B cell (primary cell): ENCODE measurements around the gene SCAMP1. TPM values are rescaled to one million over a fixed set of nuclear protein-coding genes. Genes with fewer than 3 reads are reported as not detected.

Source experiments
- ATAC-seq: fragments of 200-7000 bp; cut with Tn5 transposase; one replicate; pipeline ENCODE4 v1.10.0; 2021; ENCODE audit warnings: low read depth, mild to moderate bottlenecking, moderate number of reproducible peaks, moderate library complexity
- CTCF ChIA-PET: fragments of 350-600 bp; sonication (Branson Sonifier 250); formaldehyde crosslinking; loops from one replicate; lab custom pipeline; 2021; ENCODE audit warnings: antibody characterized with exemption, inconsistent platforms; lab: Charles Lee
- POLR2A ChIA-PET: fragments of 350-600 bp; sonication (Branson Sonifier 250); formaldehyde crosslinking; loops from one replicate; lab custom pipeline; 2021; ENCODE audit warnings: antibody characterized with exemption; lab: Charles Lee
- DNase-seq: peaks from one replicate; pipeline ENCODE4 v3.0.0; 2013
- H2AFZ ChIP-seq: 2 replicates; pipeline ENCODE4 v1.6.1; 2012; ENCODE audit warnings: mild to moderate bottlenecking, low read depth, low read length; ENCODE audit not compliant: insufficient read depth, poor library complexity, severe bottlenecking
- H3K27ac ChIP-seq, 2 donors: 1 replicate in 1 of 2; 2 replicates in 1 of 2; pipeline ENCODE4 v1.5.1; 2012 to 2013; ENCODE audit warnings: low read length in 2 of 2, mild to moderate bottlenecking in 2 of 2, moderate library complexity in 1 of 2
- H3K27me3 ChIP-seq, 4 experiments: fragments of 200-600 bp in 1 of 4; sonication (generic) in 1 of 4; replicated peaks in 1 of 4; 1 replicate in 2 of 4; 2 replicates in 2 of 4; pipeline versions ENCODE4 v1.6.1 to v1.7.0; 2013 to 2016; ENCODE audit warnings: low read length in 3 of 4, mild to moderate bottlenecking in 2 of 4, mixed read lengths in 1 of 4, moderate library complexity in 1 of 4; ENCODE audit not compliant: insufficient read depth in 4 of 4, control insufficient read depth in 3 of 4; ENCODE audit errors: control extremely low read depth in 1 of 4
- H3K36me3 ChIP-seq, 2 experiments: replicated peaks in 1 of 2; 1 replicate in 1 of 2; 2 replicates in 1 of 2; pipeline versions ENCODE4 v1.6.1 to v1.7.1; 2013; ENCODE audit warnings: low read length in 1 of 2; ENCODE audit not compliant: insufficient read depth in 2 of 2, control insufficient read depth in 1 of 2; ENCODE audit errors: control extremely low read depth in 1 of 2, extremely low read depth in 1 of 2
- H3K4me1 ChIP-seq, 2 donors: fragments of 200-600 bp in 1 of 2; sonication (generic) in 1 of 2; 1 replicate in 1 of 2; 2 replicates in 1 of 2; pipeline versions ENCODE4 v1.5.1 to v1.6.1; 2013 to 2017; ENCODE audit warnings: low read length in 2 of 2; ENCODE audit not compliant: control insufficient read depth in 2 of 2, insufficient read depth in 2 of 2
- H3K4me2 ChIP-seq: replicated peaks from 2 replicates; pipeline ENCODE3; 2012; ENCODE audit warnings: mild to moderate bottlenecking, low read depth, low read length; ENCODE audit not compliant: poor library complexity, severe bottlenecking
- H3K4me3 ChIP-seq, 5 experiments: fragments of 200-600 bp in 1 of 5; sonication (generic) in 1 of 5; 1 replicate in 3 of 5; 2 replicates in 2 of 5; pipeline versions ENCODE4 v1.5.1 to v1.7.0; 2011 to 2016; ENCODE audit warnings: low read length in 4 of 5, mild to moderate bottlenecking in 4 of 5, low read depth in 2 of 5, control low read depth in 1 of 5, moderate library complexity in 1 of 5; ENCODE audit not compliant: insufficient read depth in 1 of 5; ENCODE audit errors: control extremely low read depth in 1 of 5, extremely low read depth in 1 of 5
- H3K79me2 ChIP-seq: fragments of 200-600 bp; sonication (generic); one replicate; pipeline ENCODE4 v1.6.0; 2016; ENCODE audit warnings: low read length; ENCODE audit not compliant: control insufficient read depth, insufficient read depth
- H3K9ac ChIP-seq: fragments of 200-600 bp; sonication (generic); 2 replicates; pipeline ENCODE4 v1.6.1; 2017; ENCODE audit warnings: mild to moderate bottlenecking, low read length, moderate library complexity
- H3K9me3 ChIP-seq, 3 donors: one replicate each; pipeline versions ENCODE4 v1.6.1 to v1.7.1; 2013; ENCODE audit warnings: low read length in 2 of 3; ENCODE audit not compliant: control insufficient read depth in 2 of 3, insufficient read depth in 1 of 3; ENCODE audit errors: control extremely low read depth in 1 of 3
- H4K20me1 ChIP-seq: 2 replicates; pipeline ENCODE4 v1.6.0; 2012; ENCODE audit warnings: mild to moderate bottlenecking, low read length; ENCODE audit not compliant: insufficient read depth, control insufficient read depth, poor library complexity, severe bottlenecking
- H3K27ac Mint-ChIP-seq: one replicate; pipeline ENCODE4 v1.8.0; 2021; ENCODE audit warnings: mixed read lengths
- H3K27me3 Mint-ChIP-seq: one replicate; pipeline ENCODE4 v1.8.0; 2021; ENCODE audit warnings: mixed read lengths
- H3K4me1 Mint-ChIP-seq: one replicate; pipeline ENCODE4 v1.8.0; 2021; ENCODE audit warnings: mixed read lengths
- H3K4me3 Mint-ChIP-seq: one replicate; pipeline ENCODE4 v1.8.0; 2021; ENCODE audit warnings: mixed read lengths
- H3K9me3 Mint-ChIP-seq: one replicate; pipeline ENCODE4 v1.8.0; 2022; ENCODE audit warnings: mixed read lengths; ENCODE audit not compliant: insufficient read depth
- EZH2 ChIP-seq: IDR thresholded peaks from 2 replicates; pipeline ENCODE4 v1.6.1; 2012; ENCODE audit warnings: borderline replicate concordance, low read depth, mild to moderate bottlenecking, moderate library complexity, low read length; ENCODE audit not compliant: insufficient read depth, poor library complexity, severe bottlenecking
- WGBS: methylation state at CpG from one replicate; pipeline ENCODE4 v1.1.5; 2013; ENCODE audit warnings: missing lambda C conversion rate; ENCODE audit not compliant: insufficient coverage; 5-methylcytosine and 5-hydroxymethylcytosine counted together
- intact Hi-C: fragments of 100-400 bp; cut with micrococcal nuclease; formaldehyde crosslinking; loops from one replicate; pipeline ENCODE4 v1.10.0; 2022
- polyA plus RNA-seq: library from polyadenylated mRNA; depleted of rRNA; stranded (reverse); fragments of >200 nt; gene quantifications from 2 replicates; pipeline ENCODE4 v1.2.3, GENCODE V29; 2012
- total RNA-seq, 2 donors: library from RNA; stranded (reverse); fragments of 120-200 nt in 1 of 2; gene quantifications; 1 replicate in 1 of 2; 2 replicates in 1 of 2; pipeline versions ENCODE4 v1.2.3 to v1.2.4, GENCODE V29; 2013 to 2022
- TF ChIP-seq, protein P1 (sequence below): fragments of 200-600 bp; IDR thresholded peaks from one replicate; pipeline ENCODE4 v1.8.0; 2022; ENCODE audit warnings: antibody characterized with exemption, mild to moderate bottlenecking

Gene SCAMP1
- total and polyA plus RNA-seq, 2 donors (not counting 1 experiment from before 2014, with no cell fraction given), result 3.8 to 25.4 TPM

DNA sequence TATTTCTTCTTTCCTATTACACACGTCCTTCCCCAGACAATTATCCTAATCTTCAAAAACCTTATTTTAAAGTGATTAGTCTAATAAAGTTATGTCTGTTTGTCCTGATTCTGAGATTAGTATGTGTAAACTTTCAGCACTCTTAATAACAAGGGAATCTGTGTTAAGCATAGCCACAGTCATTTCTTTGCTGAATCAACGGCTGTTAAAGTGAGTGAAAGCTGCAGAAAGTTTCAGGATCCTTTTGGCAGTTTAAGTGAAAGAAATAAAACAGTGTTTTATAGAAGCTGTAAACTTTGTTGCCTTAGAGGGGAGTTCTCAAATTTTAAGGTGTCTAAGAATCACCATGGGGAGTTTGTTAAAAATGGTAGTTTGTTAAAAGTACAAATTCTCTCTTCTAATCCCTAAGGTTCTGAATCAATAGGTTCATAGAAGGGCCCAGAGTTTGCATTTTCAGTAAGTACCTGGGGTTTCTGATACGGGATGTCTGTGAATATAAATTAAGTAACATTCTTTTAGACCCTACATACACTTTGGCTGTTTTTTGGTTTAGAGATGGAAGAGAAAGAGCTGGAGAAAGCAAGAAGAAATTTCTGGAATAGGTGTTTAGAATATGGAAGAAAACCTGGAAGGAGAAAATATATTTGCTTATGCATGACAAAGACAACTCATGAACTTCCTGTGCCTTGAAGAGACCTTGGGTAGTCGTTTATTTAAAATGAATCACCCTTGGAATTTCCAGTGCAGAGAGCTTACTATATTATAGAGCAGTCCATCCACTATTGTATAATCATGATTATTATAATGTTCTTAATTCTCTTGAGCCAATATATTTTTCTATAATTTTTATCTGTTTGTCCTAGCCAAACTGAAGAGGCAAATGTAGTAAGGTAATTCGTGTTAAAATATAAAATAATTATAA, 45.7 kb downstream of the SCAMP1 start:
- Histone ChIP-seq H3K79me2 (peaks cover 41% of the 10 kb centered on the region), H3K27ac (no peak overlapping the region), H3K4me2 (no peak overlapping the region), H3K9me3 (peaks cover 0 to 3% (median 0%) of the 10 kb centered on the region in 3 donors), H3K4me3 (no peak overlapping the region), H3K36me3 (no peaks in the 10 kb centered on the region), H4K20me1 (peaks cover 23% of the 10 kb centered on the region), H3K27me3 (no peaks in the 10 kb centered on the region), H3K4me1 (peaks cover 0 to 7% of the 10 kb centered on the region in 2 donors), H3K9ac (no peak overlapping the region), H2AFZ (no peak overlapping the region)
- CTCF ChIA-PET, result no interaction called here
- Mint-ChIP-seq H3K27ac (no peak overlapping the region), H3K4me1 (peaks cover 40% of the 10 kb centered on the region), H3K27me3 (no peaks in the 10 kb centered on the region), H3K9me3 (peaks cover 6% of the 10 kb centered on the region), H3K4me3 (no peak overlapping the region)
- WGBS, result no CpG with 5 or more reads among the region's 5 CpGs
- POLR2A ChIA-PET, result no interaction called here
- ATAC-seq (no peak), DNase-seq (no peak)
- TF ChIP-seq EZH2, result no peak
- TF ChIP-seq, protein P1, sequence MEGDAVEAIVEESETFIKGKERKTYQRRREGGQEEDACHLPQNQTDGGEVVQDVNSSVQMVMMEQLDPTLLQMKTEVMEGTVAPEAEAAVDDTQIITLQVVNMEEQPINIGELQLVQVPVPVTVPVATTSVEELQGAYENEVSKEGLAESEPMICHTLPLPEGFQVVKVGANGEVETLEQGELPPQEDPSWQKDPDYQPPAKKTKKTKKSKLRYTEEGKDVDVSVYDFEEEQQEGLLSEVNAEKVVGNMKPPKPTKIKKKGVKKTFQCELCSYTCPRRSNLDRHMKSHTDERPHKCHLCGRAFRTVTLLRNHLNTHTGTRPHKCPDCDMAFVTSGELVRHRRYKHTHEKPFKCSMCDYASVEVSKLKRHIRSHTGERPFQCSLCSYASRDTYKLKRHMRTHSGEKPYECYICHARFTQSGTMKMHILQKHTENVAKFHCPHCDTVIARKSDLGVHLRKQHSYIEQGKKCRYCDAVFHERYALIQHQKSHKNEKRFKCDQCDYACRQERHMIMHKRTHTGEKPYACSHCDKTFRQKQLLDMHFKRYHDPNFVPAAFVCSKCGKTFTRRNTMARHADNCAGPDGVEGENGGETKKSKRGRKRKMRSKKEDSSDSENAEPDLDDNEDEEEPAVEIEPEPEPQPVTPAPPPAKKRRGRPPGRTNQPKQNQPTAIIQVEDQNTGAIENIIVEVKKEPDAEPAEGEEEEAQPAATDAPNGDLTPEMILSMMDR, result no peak
- intact Hi-C loops, result no loop called here

DNA sequence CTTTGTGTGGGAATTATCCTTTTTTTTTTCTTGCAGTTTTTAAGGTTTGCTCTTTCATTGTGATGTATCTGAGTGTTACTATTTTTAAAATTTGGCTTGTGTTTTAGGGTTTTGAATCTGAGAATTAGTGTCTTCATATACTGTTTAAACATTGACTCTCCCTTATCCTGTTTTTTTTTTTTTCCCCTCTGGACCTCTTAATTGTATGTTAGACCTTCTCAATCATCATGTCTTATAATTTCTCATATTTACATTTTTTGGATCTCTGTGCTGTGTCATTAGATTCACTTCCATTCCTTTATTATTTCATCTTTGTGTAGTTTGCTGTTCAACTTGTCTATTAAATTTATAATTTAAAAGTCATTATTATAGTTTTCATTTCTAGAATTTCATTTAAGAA, 47.0 kb downstream of the SCAMP1 start:
- H3K4me2 ChIP-seq, result no peak overlapping the region

More for the DNA sequence above, 47.0 kb downstream of the SCAMP1 start:
- POLR2A ChIA-PET, result no interaction called here
- H3K36me3 ChIP-seq, result no peaks in the 10 kb centered on the region
- no peak for TF ChIP-seq EZH2
- TF ChIP-seq, protein P1, result no peak
- Mint-ChIP-seq H3K4me1 (peaks cover 40% of the 10 kb centered on the region), H3K4me3 (no peak overlapping the region), H3K9me3 (peaks cover 6% of the 10 kb centered on the region), H3K27me3 (no peaks in the 10 kb centered on the region), H3K27ac (no peak overlapping the region)
- ATAC-seq, result no peak
- H4K20me1 ChIP-seq, result peaks cover 18% of the 10 kb centered on the region
- no peak overlapping the region for H3K27ac ChIP-seq
- peaks cover 30% of the 10 kb centered on the region for H3K79me2 ChIP-seq
- H3K9me3 ChIP-seq, result peaks cover 0 to 3% (median 0%) of the 10 kb centered on the region in 3 donors
- CTCF ChIA-PET, result interaction anchor here (0.7 kb wide), 1 partner anchor 41 kb away, joined by 3 read pairs; no protein-coding TSS in a partner anchor
- H3K4me3 ChIP-seq, result no peak overlapping the region
- peaks cover 0 to 7% of the 10 kb centered on the region in 2 donors for H3K4me1 ChIP-seq
- DNase-seq, result no peak
- H2AFZ ChIP-seq, result no peak overlapping the region
- H3K27me3 ChIP-seq, result no peaks in the 10 kb centered on the region
- intact Hi-C loops, result no loop called here
- H3K9ac ChIP-seq, result no peak overlapping the region
